Fibroblast of lung (primary cell): ENCODE results near the gene SH3D19. TPM values are rescaled to one million over a fixed set of nuclear protein-coding genes. Genes with fewer than 3 reads are reported as not detected.

Experiments used
- DNase-seq, 2 donors: peaks; one replicate each; pipeline versions ENCODE4 v3.0.0 to v3.0.0-alpha.2; 2010; ENCODE audit warnings: low read depth in 2 of 2
- H2AFZ ChIP-seq: 2 replicates; pipeline ENCODE4 v1.5.1; 2012; ENCODE audit warnings: low read length, control low read depth, inconsistent platforms
- H3K27ac ChIP-seq: 2 replicates; pipeline ENCODE4 v1.5.1; 2011; ENCODE audit warnings: low read length, control low read depth; ENCODE audit not compliant: insufficient read depth
- H3K27me3 ChIP-seq: 2 replicates; pipeline ENCODE4 v1.5.1; 2011; ENCODE audit warnings: mild to moderate bottlenecking, low read length; ENCODE audit not compliant: control insufficient read depth, insufficient read depth
- H3K36me3 ChIP-seq: 2 replicates; pipeline ENCODE4 v1.5.1; 2011; ENCODE audit warnings: low read length; ENCODE audit not compliant: control insufficient read depth, insufficient read depth
- H3K4me1 ChIP-seq: 2 replicates; pipeline ENCODE4 v1.5.1; 2011; ENCODE audit warnings: low read length; ENCODE audit not compliant: control insufficient read depth, insufficient read depth; ENCODE audit errors: extremely low read depth
- H3K4me2 ChIP-seq: 2 replicates; pipeline ENCODE4 v1.5.1; 2011; ENCODE audit warnings: low read length, control low read depth; ENCODE audit not compliant: insufficient read depth; ENCODE audit errors: extremely low read depth
- H3K4me3 ChIP-seq, 4 experiments: fragments of 200-600 bp in 1 of 4; sonication (generic) in 1 of 4; replicated peaks in 1 of 4; 2 replicates each; pipeline ENCODE4 v1.5.1; 2011 to 2016; ENCODE audit warnings: low read length in 4 of 4, low read depth in 3 of 4, mild to moderate bottlenecking in 3 of 4, control low read depth in 2 of 4, inconsistent platforms in 1 of 4, mixed read lengths in 1 of 4; ENCODE audit not compliant: insufficient read depth in 1 of 4; ENCODE audit errors: control extremely low read depth in 1 of 4
- H3K79me2 ChIP-seq: 2 replicates; pipeline ENCODE4 v1.5.1; 2012; ENCODE audit warnings: mild to moderate bottlenecking, low read length, inconsistent platforms; ENCODE audit not compliant: control insufficient read depth, insufficient read depth
- H3K9ac ChIP-seq: 2 replicates; pipeline ENCODE4 v1.5.1; 2011; ENCODE audit warnings: mild to moderate bottlenecking, low read length, control low read depth; ENCODE audit not compliant: insufficient read depth
- H3K9me3 ChIP-seq: 2 replicates; pipeline ENCODE4 v1.5.1; 2012; ENCODE audit warnings: low read depth, low read length; ENCODE audit not compliant: control insufficient read depth, insufficient read depth
- H4K20me1 ChIP-seq: 2 replicates; pipeline ENCODE4 v1.5.1; 2011; ENCODE audit warnings: low read length; ENCODE audit not compliant: control insufficient read depth, insufficient read depth; ENCODE audit errors: extremely low read depth
- CTCF ChIP-seq, 2 donors: IDR thresholded peaks in 1 of 2; conservative IDR thresholded peaks in 1 of 2; 1 replicate in 1 of 2; 2 replicates in 1 of 2; pipeline ENCODE4 v1.5.1; 2011 to 2012; ENCODE audit warnings: low read length in 2 of 2, control low read depth in 1 of 2, inconsistent platforms in 1 of 2, low read depth in 1 of 2, mild to moderate bottlenecking in 1 of 2
- EZH2 ChIP-seq: IDR thresholded peaks from 2 replicates; pipeline ENCODE4 v1.5.1; 2012; ENCODE audit warnings: low read length, control low read depth, mild to moderate bottlenecking; ENCODE audit errors: missing control alignments
- polyA plus RNA-seq, 2 donors: library from polyadenylated mRNA; depleted of rRNA in 1 of 2; stranded (reverse) in 1 of 2; unstranded in 1 of 2; fragments of >200 nt; gene quantifications; 2 replicates each; pipeline ENCODE4 v1.2.1, GENCODE V29; 2011 to 2012; ENCODE audit warnings: missing spikeins in 1 of 2
- total RNA-seq: library from RNA; depleted of rRNA; stranded (reverse); fragments of >200 nt; gene quantifications from 2 replicates; pipeline ENCODE4 v1.2.1, GENCODE V29; 2014

Gene SH3D19
- total and polyA plus RNA-seq, 2 donors (not counting 1 experiment from before 2014, with no cell fraction given): 31.4 to 41.3 TPM

- peaks cover 2% of the 10 kb centered on the region for H4K20me1 ChIP-seq
- H3K27ac ChIP-seq: no peak overlapping the region
- H3K79me2 ChIP-seq: peaks cover 26% of the 10 kb centered on the region
- TF ChIP-seq EZH2 (no peak), CTCF (conservative IDR thresholded peaks at IDR 0.05 in 1 of 2, IDR thresholded peaks at IDR 0.05 in 1 of 2; ENCODE audit: low read depth in 1 of 2, low read length in 2 of 2) (no peak)
- H3K9ac ChIP-seq: no peak overlapping the region
- peaks cover 3% of the 10 kb centered on the region for H3K4me1 ChIP-seq
- H3K27me3 ChIP-seq: no peaks in the 10 kb centered on the region
- peaks cover 9% of the 10 kb centered on the region for H3K36me3 ChIP-seq
- no peak for DNase-seq
- no peak overlapping the region for H3K4me3 ChIP-seq
- H2AFZ ChIP-seq: no peak overlapping the region
- no peaks in the 10 kb centered on the region for H3K9me3 ChIP-seq
- no peak overlapping the region for H3K4me2 ChIP-seq
Observed at GRCh38 chr4:151105454-151106032, 219.9 kb downstream of the SH3D19 start.

- Histone ChIP-seq H3K9ac (no peak overlapping the region), H3K4me2 (no peak overlapping the region), H3K4me3 (no peak overlapping the region), H3K4me1 (peaks cover 3% of the 10 kb centered on the region), H3K27ac (no peak overlapping the region), H3K36me3 (peaks cover 9% of the 10 kb centered on the region), H3K79me2 (peaks cover 35% of the 10 kb centered on the region), H4K20me1 (peaks cover 4% of the 10 kb centered on the region), H3K27me3 (no peaks in the 10 kb centered on the region), H3K9me3 (no peaks in the 10 kb centered on the region), H2AFZ (no peak overlapping the region)
- TF ChIP-seq EZH2: no peak
- no peak for TF ChIP-seq CTCF (conservative IDR thresholded peaks at IDR 0.05 in 1 of 2, IDR thresholded peaks at IDR 0.05 in 1 of 2; ENCODE audit: low read depth in 1 of 2, low read length in 2 of 2)
- no peak for DNase-seq
Observed at GRCh38 chr4:151104621-151105020, 220.8 kb downstream of the SH3D19 start.

GRCh38 chr4:151103758-151104157 lies 221.6 kb downstream of the SH3D19 start:
- H3K79me2 ChIP-seq: peaks cover 37% of the 10 kb centered on the region
- no peaks in the 10 kb centered on the region for H3K27me3 ChIP-seq
- TF ChIP-seq CTCF (conservative IDR thresholded peaks at IDR 0.05 in 1 of 2, IDR thresholded peaks at IDR 0.05 in 1 of 2; ENCODE audit: low read depth in 1 of 2, low read length in 2 of 2) (no peak), EZH2 (no peak)
- H3K9ac ChIP-seq: no peak overlapping the region
- peaks cover 3% of the 10 kb centered on the region for H3K4me1 ChIP-seq
- no peaks in the 10 kb centered on the region for H3K9me3 ChIP-seq
- no peak for DNase-seq
- H3K27ac ChIP-seq: no peak overlapping the region
- peaks cover 4% of the 10 kb centered on the region for H4K20me1 ChIP-seq
- no peak overlapping the region for H3K4me2 ChIP-seq
- H3K36me3 ChIP-seq: peaks cover 9% of the 10 kb centered on the region
- H2AFZ ChIP-seq: no peak overlapping the region
- no peak overlapping the region for H3K4me3 ChIP-seq
